ENCODE measurements around the gene EPS8. TPM values are rescaled to one million over a fixed set of nuclear protein-coding genes. Genes with fewer than 3 reads are reported as not detected.

Gene EPS8
- total RNA-seq, 4 donors from 2014 or later: 54.4 to 120 (median 78.7) TPM

GRCh38 chr12:15638231-15638630 lies 151.0 kb downstream of the EPS8 start:
- intact Hi-C loops (cut with DNase I): no loop called here
- Histone ChIP-seq H3K27me3 (no peaks in the 10 kb centered on the region), H3K4me3 (no peak overlapping the region), H3K4me1 (no peaks in the 10 kb centered on the region), H3K36me3 (peaks cover 0 to 23% (median 17%) of the 10 kb centered on the region in 4 donors), H3K9me3 (no peaks in the 10 kb centered on the region), H3K27ac (replicated peaks in 1 of 4) (no peak overlapping the region)
- no peak for TF ChIP-seq POLR2AphosphoS5 (IDR thresholded peaks at IDR 0.05)
- TF ChIP-seq CTCF (IDR thresholded peaks at IDR 0.05): no peak
- WGBS: 89% methylated on average over 3 of the region's 3 CpGs
- DNase-seq (ENCODE audit: extremely low spot score): no peak

GRCh38 chr12:15636060-15636890 lies 152.9 kb downstream of the EPS8 start:
- no peaks in the 10 kb centered on the region for H3K27me3 ChIP-seq
- no peak for TF ChIP-seq CTCF (IDR thresholded peaks at IDR 0.05)
- no peak for TF ChIP-seq EP300 (IDR thresholded peaks at IDR 0.05)
- 93% methylated on average over 1 of the region's 1 CpG for WGBS
- H3K4me3 ChIP-seq: no peak overlapping the region
- intact Hi-C loops (cut with DNase I): no loop called here
- H3K4me1 ChIP-seq: peaks cover 2 to 3% (median 2%) of the 10 kb centered on the region in 4 donors
- no peak for DNase-seq (ENCODE audit: extremely low spot score)
- peaks cover 0 to 21% (median 17%) of the 10 kb centered on the region in 4 donors for H3K36me3 ChIP-seq
- H3K27ac ChIP-seq (replicated peaks in 1 of 4): no peak overlapping the region
- no peaks in the 10 kb centered on the region for H3K9me3 ChIP-seq

- H3K4me1 ChIP-seq: peaks cover 15 to 24% (median 23%) of the 10 kb centered on the region in 4 donors
- WGBS: 88% methylated on average over 4 of the region's 4 CpGs
- TF ChIP-seq POLR2A (IDR thresholded peaks at IDR 0.05; ENCODE audit: low read depth) (no peak), EP300 (IDR thresholded peaks at IDR 0.05) (no peak), CTCF (IDR thresholded peaks at IDR 0.05) (no peak), POLR2AphosphoS5 (IDR thresholded peaks at IDR 0.05) (no peak)
- no peak overlapping the region for H3K27ac ChIP-seq (replicated peaks in 1 of 4)
- no peaks in the 10 kb centered on the region for H3K27me3 ChIP-seq
- H3K4me3 ChIP-seq: no peak overlapping the region
- intact Hi-C loops (cut with DNase I): no loop called here
- DNase-seq (ENCODE audit: extremely low spot score): no peak
- H3K36me3 ChIP-seq: peaks cover 0 to 10% (median 3%) of the 10 kb centered on the region in 4 donors
- no peaks in the 10 kb centered on the region for H3K9me3 ChIP-seq
Observed at GRCh38 chr12:15634010-15634683, 155.0 kb downstream of the EPS8 start.

- Histone ChIP-seq H3K27ac (replicated peaks in 1 of 4) (no peak overlapping the region), H3K4me1 (peaks cover 24 to 33% (median 31%) of the 10 kb centered on the region in 4 donors), H3K36me3 (peaks cover 0 to 10% (median 2%) of the 10 kb centered on the region in 4 donors), H3K9me3 (no peaks in the 10 kb centered on the region), H3K4me3 (no peak overlapping the region), H3K27me3 (no peaks in the 10 kb centered on the region)
- TF ChIP-seq POLR2AphosphoS5 (IDR thresholded peaks at IDR 0.05) (no peak), CTCF (IDR thresholded peaks at IDR 0.05) (no peak), EP300 (IDR thresholded peaks at IDR 0.05) (no peak), POLR2A (IDR thresholded peaks at IDR 0.05; ENCODE audit: low read depth) (no peak)
- no peak for DNase-seq (ENCODE audit: extremely low spot score)
- 95% methylated on average over 1 of the region's 1 CpG for WGBS
- intact Hi-C loops (cut with DNase I): no loop called here
Observed at GRCh38 chr12:15633201-15633600, 156.0 kb downstream of the EPS8 start.
